Panc1 (cell line): Measurements from ENCODE around the gene SOCS1.

Source experiments
- TCF7L2 ChIP-seq: IDR thresholded peaks from 2 replicates; pipeline ENCODE4 v1.6.1; 2011; ENCODE audit warnings: mild to moderate bottlenecking, low read depth, low read length, inconsistent platforms
- TF ChIP-seq, protein P1 (sequence below): fragments of 450-650 bp; IDR thresholded peaks from 2 replicates; pipeline ENCODE4 v1.5.1; 2017; ENCODE audit warnings: mild to moderate bottlenecking
- TF ChIP-seq, protein P2 (sequence below), 2 experiments: IDR thresholded peaks; 2 replicates each; pipeline ENCODE4 v1.6.1; 2011 to 2012; ENCODE audit warnings: low read depth in 2 of 2, control low read depth in 1 of 2, low read length in 1 of 2, mild to moderate bottlenecking in 1 of 2, moderate library complexity in 1 of 2; ENCODE audit not compliant: insufficient read depth in 1 of 2

DNA sequence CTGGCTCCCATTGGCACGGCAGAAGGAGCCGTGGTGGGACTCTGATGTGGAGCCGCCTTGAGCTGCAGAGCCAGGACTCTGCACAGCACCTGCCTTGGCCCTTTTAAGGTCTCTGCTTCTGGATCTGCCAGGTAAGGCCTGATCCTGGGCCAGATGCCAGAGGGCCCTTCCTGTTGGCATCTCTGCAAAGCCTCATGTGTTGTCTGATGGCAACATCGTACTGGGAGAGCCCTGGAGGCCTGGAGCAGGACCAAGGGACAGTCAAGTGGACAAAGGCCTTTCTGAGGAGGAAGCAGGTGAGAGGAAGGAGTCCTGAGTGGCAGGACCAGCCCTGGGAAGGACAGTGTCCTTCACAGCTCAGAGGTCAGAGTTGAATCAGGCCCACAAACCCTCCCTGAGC, 26.1 kb downstream of the SOCS1 start:
- TF ChIP-seq, protein P1, sequence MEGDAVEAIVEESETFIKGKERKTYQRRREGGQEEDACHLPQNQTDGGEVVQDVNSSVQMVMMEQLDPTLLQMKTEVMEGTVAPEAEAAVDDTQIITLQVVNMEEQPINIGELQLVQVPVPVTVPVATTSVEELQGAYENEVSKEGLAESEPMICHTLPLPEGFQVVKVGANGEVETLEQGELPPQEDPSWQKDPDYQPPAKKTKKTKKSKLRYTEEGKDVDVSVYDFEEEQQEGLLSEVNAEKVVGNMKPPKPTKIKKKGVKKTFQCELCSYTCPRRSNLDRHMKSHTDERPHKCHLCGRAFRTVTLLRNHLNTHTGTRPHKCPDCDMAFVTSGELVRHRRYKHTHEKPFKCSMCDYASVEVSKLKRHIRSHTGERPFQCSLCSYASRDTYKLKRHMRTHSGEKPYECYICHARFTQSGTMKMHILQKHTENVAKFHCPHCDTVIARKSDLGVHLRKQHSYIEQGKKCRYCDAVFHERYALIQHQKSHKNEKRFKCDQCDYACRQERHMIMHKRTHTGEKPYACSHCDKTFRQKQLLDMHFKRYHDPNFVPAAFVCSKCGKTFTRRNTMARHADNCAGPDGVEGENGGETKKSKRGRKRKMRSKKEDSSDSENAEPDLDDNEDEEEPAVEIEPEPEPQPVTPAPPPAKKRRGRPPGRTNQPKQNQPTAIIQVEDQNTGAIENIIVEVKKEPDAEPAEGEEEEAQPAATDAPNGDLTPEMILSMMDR, result no peak
- TF ChIP-seq, protein P2, sequence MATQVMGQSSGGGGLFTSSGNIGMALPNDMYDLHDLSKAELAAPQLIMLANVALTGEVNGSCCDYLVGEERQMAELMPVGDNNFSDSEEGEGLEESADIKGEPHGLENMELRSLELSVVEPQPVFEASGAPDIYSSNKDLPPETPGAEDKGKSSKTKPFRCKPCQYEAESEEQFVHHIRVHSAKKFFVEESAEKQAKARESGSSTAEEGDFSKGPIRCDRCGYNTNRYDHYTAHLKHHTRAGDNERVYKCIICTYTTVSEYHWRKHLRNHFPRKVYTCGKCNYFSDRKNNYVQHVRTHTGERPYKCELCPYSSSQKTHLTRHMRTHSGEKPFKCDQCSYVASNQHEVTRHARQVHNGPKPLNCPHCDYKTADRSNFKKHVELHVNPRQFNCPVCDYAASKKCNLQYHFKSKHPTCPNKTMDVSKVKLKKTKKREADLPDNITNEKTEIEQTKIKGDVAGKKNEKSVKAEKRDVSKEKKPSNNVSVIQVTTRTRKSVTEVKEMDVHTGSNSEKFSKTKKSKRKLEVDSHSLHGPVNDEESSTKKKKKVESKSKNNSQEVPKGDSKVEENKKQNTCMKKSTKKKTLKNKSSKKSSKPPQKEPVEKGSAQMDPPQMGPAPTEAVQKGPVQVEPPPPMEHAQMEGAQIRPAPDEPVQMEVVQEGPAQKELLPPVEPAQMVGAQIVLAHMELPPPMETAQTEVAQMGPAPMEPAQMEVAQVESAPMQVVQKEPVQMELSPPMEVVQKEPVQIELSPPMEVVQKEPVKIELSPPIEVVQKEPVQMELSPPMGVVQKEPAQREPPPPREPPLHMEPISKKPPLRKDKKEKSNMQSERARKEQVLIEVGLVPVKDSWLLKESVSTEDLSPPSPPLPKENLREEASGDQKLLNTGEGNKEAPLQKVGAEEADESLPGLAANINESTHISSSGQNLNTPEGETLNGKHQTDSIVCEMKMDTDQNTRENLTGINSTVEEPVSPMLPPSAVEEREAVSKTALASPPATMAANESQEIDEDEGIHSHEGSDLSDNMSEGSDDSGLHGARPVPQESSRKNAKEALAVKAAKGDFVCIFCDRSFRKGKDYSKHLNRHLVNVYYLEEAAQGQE (IDR thresholded peaks at IDR 0.05; ENCODE audit: insufficient read depth in 1 of 2, low read depth in 2 of 2, low read length in 1 of 2), result no peak
- TF ChIP-seq TCF7L2, result no peak
